Tibial artery (tissue), 4 donors: ENCODE measurements around the gene SPAST.
A peak's percentile ranks its signal among the peaks of the same experiment; 100 is the strongest.

Source experiments
- DNase-seq, 2 donors: peaks; one replicate each; pipeline ENCODE4 v3.0.0-alpha.2; 2019
- H3K27ac ChIP-seq, 2 donors: fragments of 200-600 bp; sonication (generic) in 1 of 2; 1 replicate in 1 of 2; 2 replicates in 1 of 2; pipeline ENCODE4 v1.5.1; 2018 to 2019; ENCODE audit warnings: mild to moderate bottlenecking in 1 of 2
- H3K27me3 ChIP-seq, 2 donors: fragments of 200-600 bp; sonication (generic) in 1 of 2; one replicate each; pipeline versions ENCODE4 v1.5.1 to v1.6.0; 2016 to 2019
- H3K36me3 ChIP-seq, 3 donors: fragments of 200-600 bp; sonication (generic) in 2 of 3; one replicate each; pipeline ENCODE4 v1.5.1; 2016 to 2019; ENCODE audit warnings: mild to moderate bottlenecking in 2 of 3
- H3K4me1 ChIP-seq, 4 donors: fragments of 200-600 bp; sonication (generic) in 2 of 4; 1 replicate in 3 of 4; 2 replicates in 1 of 4; pipeline ENCODE4 v1.5.1; 2016 to 2019
- H3K4me3 ChIP-seq, 2 donors: fragments of 200-600 bp; sonication (generic) in 1 of 2; 1 replicate in 1 of 2; 2 replicates in 1 of 2; pipeline ENCODE4 v1.5.1; 2018 to 2019; ENCODE audit warnings: mild to moderate bottlenecking in 2 of 2
- H3K9me3 ChIP-seq, 3 donors: fragments of 200-600 bp; sonication (generic) in 1 of 3; one replicate each; pipeline ENCODE4 v1.5.1; 2016 to 2019
- CTCF ChIP-seq, 2 experiments: fragments of 200-600 bp in 1 of 2; fragments of 450-650 bp in 1 of 2; IDR thresholded peaks; one replicate each; pipeline ENCODE4 v1.5.1; 2017 to 2019; ENCODE audit warnings: antibody characterized with exemption in 2 of 2, mild to moderate bottlenecking in 1 of 2, moderate library complexity in 1 of 2
- intact Hi-C: fragments of 100-400 bp; cut with DNase I; formaldehyde crosslinking; loops from one replicate; pipeline ENCODE4 v1.15.0; 2023; ENCODE audit warnings: low total_unique reads

Gene SPAST

GRCh38 chr2:32064021-32064601, 755 bp downstream of the SPAST start:
- no peak for TF ChIP-seq CTCF (IDR thresholded peaks at IDR 0.05)
- no peaks in the 10 kb centered on the region for H3K27me3 ChIP-seq
- DNase-seq = no peak
- peak overlapping the region; percentile 90 to 92 for H3K27ac ChIP-seq
- peak overlapping the region; percentile 68 to 95 for H3K4me3 ChIP-seq
- intact Hi-C loops = loop anchor here (5.0 kb wide), 1 partner anchor 52 kb away; the partner anchor contains the start of gene MEMO1
- H3K4me1 ChIP-seq = peaks cover 0 to 32% (median 10%) of the 10 kb centered on the region in 4 donors
- H3K36me3 ChIP-seq = no peaks in the 10 kb centered on the region
- H3K9me3 ChIP-seq = no peaks in the 10 kb centered on the region

- no peaks in the 10 kb centered on the region for H3K27me3 ChIP-seq
- intact Hi-C loops = loop anchor here (5.0 kb wide), 1 partner anchor 52 kb away; the partner anchor contains the start of gene MEMO1
- no peak for TF ChIP-seq CTCF (IDR thresholded peaks at IDR 0.05)
These were observed 1.4 kb downstream of the SPAST start for GRCh38 chr2:32064713-32065112.

GRCh38 chr2:32067549-32067948, 4.2 kb downstream of the SPAST start:
- no peak for DNase-seq
- Histone ChIP-seq H3K36me3 (no peaks in the 10 kb centered on the region), H3K4me3 (no peak overlapping the region), H3K27ac (no peak overlapping the region), H3K9me3 (no peaks in the 10 kb centered on the region), H3K27me3 (no peaks in the 10 kb centered on the region), H3K4me1 (peaks cover 0 to 23% (median 7%) of the 10 kb centered on the region in 4 donors)
- no peak for TF ChIP-seq CTCF (IDR thresholded peaks at IDR 0.05)
- intact Hi-C loops = no loop called here

More at GRCh38 chr2:32064713-32065112, 1.4 kb downstream of the SPAST start:
- peak overlapping the region; percentile 68 to 95 for H3K4me3 ChIP-seq
- peak overlapping the region; percentile 90 to 92 for H3K27ac ChIP-seq
- no peaks in the 10 kb centered on the region for H3K36me3 ChIP-seq
- peaks cover 0 to 32% (median 10%) of the 10 kb centered on the region in 4 donors for H3K4me1 ChIP-seq
- no peaks in the 10 kb centered on the region for H3K9me3 ChIP-seq
- no peak for DNase-seq

GRCh38 chr2:32074134-32074506, 10.8 kb downstream of the SPAST start:
- Histone ChIP-seq H3K4me1 (no peaks in the 10 kb centered on the region), H3K4me3 (no peak overlapping the region), H3K9me3 (no peaks in the 10 kb centered on the region), H3K27ac (no peak overlapping the region), H3K36me3 (no peaks in the 10 kb centered on the region), H3K27me3 (no peaks in the 10 kb centered on the region)
- intact Hi-C loops = no loop called here
- TF ChIP-seq CTCF (IDR thresholded peaks at IDR 0.05) = no peak
- no peak for DNase-seq

- Histone ChIP-seq H3K4me3 (no peak overlapping the region), H3K27me3 (no peaks in the 10 kb centered on the region), H3K36me3 (peaks cover 3 to 4% (median 3%) of the 10 kb centered on the region in 3 donors), H3K27ac (no peak overlapping the region), H3K4me1 (no peaks in the 10 kb centered on the region), H3K9me3 (no peaks in the 10 kb centered on the region)
- intact Hi-C loops = no loop called here
- DNase-seq = no peak
- no peak for TF ChIP-seq CTCF (IDR thresholded peaks at IDR 0.05)
These were observed 32.3 kb downstream of the SPAST start for GRCh38 chr2:32095671-32096070.
